Parathyroid adenoma (tissue), 2 donors: ENCODE results near the gene CDCP2.

Source experiments
- H2AFZ ChIP-seq: fragments of 300-600 bp; sonication (generic); one replicate; pipeline ENCODE4 v1.7.0; 2017; ENCODE audit warnings: antibody characterized with exemption, mild to moderate bottlenecking
- H3K27ac ChIP-seq: fragments of 300-600 bp; sonication (generic); one replicate; pipeline ENCODE4 v1.7.0; 2017
- H3K27me3 ChIP-seq: fragments of 300-600 bp; sonication (generic); one replicate; pipeline ENCODE4 v1.7.0; 2017; ENCODE audit warnings: low read length; ENCODE audit not compliant: control insufficient read depth, insufficient read depth
- H3K36me3 ChIP-seq: fragments of 300-600 bp; sonication (generic); one replicate; pipeline ENCODE4 v1.7.0; 2017; ENCODE audit warnings: low read length; ENCODE audit not compliant: control insufficient read depth, insufficient read depth
- H3K4me1 ChIP-seq: fragments of 300-600 bp; sonication (generic); one replicate; pipeline ENCODE4 v1.7.0; 2017; ENCODE audit warnings: control low read depth
- H3K4me2 ChIP-seq: fragments of 300-600 bp; sonication (generic); one replicate; pipeline ENCODE4 v1.7.0; 2017; ENCODE audit warnings: low read length
- H3K4me3 ChIP-seq: fragments of 300-600 bp; sonication (generic); one replicate; pipeline ENCODE4 v1.7.0; 2017; ENCODE audit warnings: low read depth, low read length
- H3K79me2 ChIP-seq: fragments of 300-600 bp; sonication (generic); one replicate; pipeline ENCODE4 v1.7.0; 2017; ENCODE audit warnings: control low read depth
- H3K9ac ChIP-seq: fragments of 300-600 bp; sonication (generic); one replicate; pipeline ENCODE4 v1.7.0; 2017; ENCODE audit warnings: mild to moderate bottlenecking
- H3K9me3 ChIP-seq: fragments of 300-600 bp; sonication (generic); one replicate; pipeline ENCODE4 v1.7.0; 2017; ENCODE audit warnings: low read length; ENCODE audit not compliant: control insufficient read depth
- CTCF ChIP-seq: fragments of 300-600 bp; sonication (generic); IDR thresholded peaks from one replicate; pipeline ENCODE4 v1.7.0; 2017; ENCODE audit warnings: antibody characterized with exemption, mild to moderate bottlenecking
- donor health status: primary hyperparathyroidism.

Gene CDCP2

GRCh38 chr1:54163573-54163972 lies 10.8 kb upstream of the CDCP2 start:
- no peak overlapping the region for H2AFZ ChIP-seq
- no peaks in the 10 kb centered on the region for H3K27me3 ChIP-seq
- H3K9ac ChIP-seq = no peak overlapping the region
- no peak for TF ChIP-seq CTCF
- H3K79me2 ChIP-seq = no peaks in the 10 kb centered on the region
- H3K9me3 ChIP-seq = no peaks in the 10 kb centered on the region
- no peak overlapping the region for H3K4me3 ChIP-seq
- H3K27ac ChIP-seq = no peak overlapping the region
- H3K36me3 ChIP-seq = no peaks in the 10 kb centered on the region
- no peaks in the 10 kb centered on the region for H3K4me1 ChIP-seq
- H3K4me2 ChIP-seq = no peak overlapping the region

GRCh38 chr1:54163051-54163450 lies 10.3 kb upstream of the CDCP2 start:
- Histone ChIP-seq H3K4me2 (no peak overlapping the region), H3K79me2 (no peaks in the 10 kb centered on the region), H3K9me3 (no peaks in the 10 kb centered on the region), H3K27ac (no peak overlapping the region), H2AFZ (no peak overlapping the region), H3K4me3 (no peak overlapping the region), H3K4me1 (no peaks in the 10 kb centered on the region), H3K27me3 (no peaks in the 10 kb centered on the region), H3K9ac (no peak overlapping the region), H3K36me3 (no peaks in the 10 kb centered on the region)
- no peak for TF ChIP-seq CTCF

GRCh38 chr1:54161495-54162168 lies 8.8 kb upstream of the CDCP2 start:
- no peaks in the 10 kb centered on the region for H3K36me3 ChIP-seq
- H3K27ac ChIP-seq = no peak overlapping the region
- no peak overlapping the region for H3K4me3 ChIP-seq
- no peak overlapping the region for H3K4me2 ChIP-seq
- H3K79me2 ChIP-seq = no peaks in the 10 kb centered on the region
- H3K4me1 ChIP-seq = no peaks in the 10 kb centered on the region
- no peak overlapping the region for H2AFZ ChIP-seq
- no peak for TF ChIP-seq CTCF
- H3K9ac ChIP-seq = no peak overlapping the region
- no peaks in the 10 kb centered on the region for H3K27me3 ChIP-seq
- no peaks in the 10 kb centered on the region for H3K9me3 ChIP-seq

GRCh38 chr1:54160351-54160750 lies 7.6 kb upstream of the CDCP2 start:
- H2AFZ ChIP-seq = no peak overlapping the region
- no peak overlapping the region for H3K27ac ChIP-seq
- H3K4me3 ChIP-seq = no peak overlapping the region
- no peaks in the 10 kb centered on the region for H3K4me1 ChIP-seq
- no peak overlapping the region for H3K4me2 ChIP-seq
- H3K9ac ChIP-seq = no peak overlapping the region
- no peaks in the 10 kb centered on the region for H3K36me3 ChIP-seq
- no peaks in the 10 kb centered on the region for H3K27me3 ChIP-seq
- H3K9me3 ChIP-seq = no peaks in the 10 kb centered on the region
- no peaks in the 10 kb centered on the region for H3K79me2 ChIP-seq
- no peak for TF ChIP-seq CTCF

- Histone ChIP-seq H3K79me2 (no peaks in the 10 kb centered on the region), H3K27me3 (no peaks in the 10 kb centered on the region), H3K4me1 (no peaks in the 10 kb centered on the region), H2AFZ (no peak overlapping the region), H3K9me3 (no peaks in the 10 kb centered on the region), H3K36me3 (no peaks in the 10 kb centered on the region), H3K9ac (no peak overlapping the region), H3K4me3 (no peak overlapping the region), H3K4me2 (no peak overlapping the region), H3K27ac (no peak overlapping the region)
- TF ChIP-seq CTCF = no peak
Observed at GRCh38 chr1:54159733-54160316, 7.0 kb upstream of the CDCP2 start.
